Activated CD8-positive, alpha-beta memory T cell treated with anti-CD3 and anti-CD28 coated beads, Interleukin-2, amount 10 ng/mL, durations not matched to agents 7 days and 5 days (primary cell): ENCODE results near the gene TRIM39. TPM values are rescaled to one million over a fixed set of nuclear protein-coding genes. Genes with fewer than 3 reads are reported as not detected.
"Not testable (repeated sequence)": the region's sequence is repeated elsewhere in the genome, so short reads cannot be mapped to it uniquely, and the experiment has no call there.

ENCODE experiments used
- ATAC-seq: fragments of 150-1000 bp; cut with Tn5 transposase; one replicate; pipeline ENCODE4 v1.10.0; 2021; ENCODE audit warnings: moderate library complexity
- CTCF ChIA-PET: fragments of 350-600 bp; sonication (Branson Sonifier 250); formaldehyde crosslinking; loops from one replicate; lab custom pipeline; 2021; ENCODE audit warnings: antibody characterized with exemption; lab: Charles Lee
- DNase-seq: peaks from one replicate; pipeline ENCODE4 v3.0.0-alpha.2; 2020
- H3K27ac Mint-ChIP-seq: one replicate; pipeline ENCODE4 v1.8.0; 2021; ENCODE audit warnings: mild to moderate bottlenecking, mixed read lengths
- H3K27me3 Mint-ChIP-seq: one replicate; pipeline ENCODE4 v1.8.0; 2021; ENCODE audit warnings: mixed read lengths
- H3K36me3 Mint-ChIP-seq: one replicate; pipeline ENCODE4 v1.8.0; 2021; ENCODE audit warnings: mild to moderate bottlenecking, mixed read lengths
- H3K4me1 Mint-ChIP-seq: one replicate; pipeline ENCODE4 v1.8.0; 2021; ENCODE audit warnings: mixed read lengths
- H3K4me3 Mint-ChIP-seq: one replicate; pipeline ENCODE4 v1.8.0; 2021; ENCODE audit warnings: mild to moderate bottlenecking, moderate library complexity, mixed read lengths
- H3K9me3 Mint-ChIP-seq: one replicate; pipeline ENCODE4 v1.8.0; 2022; ENCODE audit warnings: low read depth, mixed read lengths
- total RNA-seq, 2 experiments: library from RNA; stranded (reverse); gene quantifications; one replicate each; pipeline ENCODE4 v1.2.3, GENCODE V29; 2021

Gene TRIM39
- total RNA-seq = 10 to 100 TPM; 13.6 to 16.4 TPM

DNA sequence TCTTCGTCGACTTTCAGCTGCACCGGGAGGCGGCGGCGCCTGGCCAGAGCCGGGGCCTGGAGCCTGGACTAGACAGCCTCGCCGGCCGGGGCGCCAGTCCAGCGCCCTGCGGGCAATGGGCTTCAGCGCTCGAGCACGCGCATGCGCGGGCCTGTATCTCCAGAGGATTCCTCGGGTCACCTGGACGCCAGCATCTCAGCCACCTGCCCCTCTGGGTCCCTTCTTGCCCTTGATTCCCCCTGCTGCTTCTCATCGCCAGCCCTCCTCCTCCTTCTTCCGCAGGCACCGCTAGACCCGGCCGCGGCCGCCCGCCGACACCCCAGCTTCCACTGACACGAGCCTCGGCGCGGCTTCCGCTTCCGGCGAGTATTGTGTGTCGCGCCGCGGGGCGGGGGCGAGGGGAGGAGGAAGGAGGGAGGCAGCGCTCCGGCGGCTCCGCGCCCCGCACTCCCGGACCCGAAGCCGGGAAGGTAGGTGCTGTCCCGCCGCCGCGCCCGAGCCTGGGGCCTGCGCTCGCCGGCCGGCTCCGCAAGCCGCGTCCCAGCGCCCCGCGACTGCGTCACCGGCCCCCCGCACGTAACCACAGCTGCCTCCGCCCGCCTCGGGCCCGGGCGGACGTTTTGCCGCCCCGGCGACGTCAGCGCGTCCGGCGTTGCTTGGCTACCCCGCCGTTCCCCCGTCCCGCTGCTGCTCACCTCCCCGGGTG, at the start of gene TRIM39:
Gene TRIM39 (plus strand): TSS at position 402 of the 706 bp plus-strand sequence. CDS start 2,391 bp downstream, outside the sequence.
- peak; percentile 68 for ATAC-seq
- no peaks in the 10 kb centered on the region for H3K27me3 Mint-ChIP-seq
- H3K27ac Mint-ChIP-seq = peak within 1 kb of the TSS; percentile 96
- peaks cover 25% of the 10 kb centered on the region for H3K36me3 Mint-ChIP-seq
- H3K4me3 Mint-ChIP-seq = peak within 1 kb of the TSS; percentile 97
- CTCF ChIA-PET = interaction anchor here (0.6 to 2.2 kb wide), 9 partner anchors 11 to 673 kb away, joined by 3 to 8 read pairs (median 4); partner anchors contain the start of gene RPP21
- H3K9me3 Mint-ChIP-seq = no peaks in the 10 kb centered on the region
- peaks cover 51% of the 10 kb centered on the region for H3K4me1 Mint-ChIP-seq
- peak; percentile 92 for DNase-seq

DNA sequence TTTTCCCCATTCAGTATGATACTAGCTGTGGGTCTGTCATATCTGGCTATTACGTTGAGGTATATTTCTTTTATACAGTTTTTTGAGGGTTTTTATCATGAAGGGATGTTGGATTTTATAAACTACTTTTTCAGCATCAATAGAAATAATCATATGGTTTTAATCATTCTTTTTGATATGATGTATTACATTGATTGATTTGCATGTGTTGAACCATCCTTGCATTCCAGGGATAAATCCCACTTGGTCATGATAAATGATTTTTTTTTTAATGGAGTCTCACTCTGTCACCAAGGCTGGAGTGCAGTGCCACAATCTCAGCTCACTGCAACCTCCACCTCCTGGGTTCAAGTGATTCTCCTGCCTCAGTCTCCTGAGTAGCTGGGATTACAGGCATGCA, 45.7 kb upstream of the TRIM39 start:
- H3K27ac Mint-ChIP-seq, ATAC-seq, DNase-seq, H3K4me1 Mint-ChIP-seq, H3K4me3 Mint-ChIP-seq, CTCF ChIA-PET: not testable (repeated sequence)
- Mint-ChIP-seq H3K27me3 (peaks cover 18% of the 10 kb centered on the region), H3K9me3 (peaks cover 50% of the 10 kb centered on the region), H3K36me3 (peaks cover 36% of the 10 kb centered on the region)

DNA sequence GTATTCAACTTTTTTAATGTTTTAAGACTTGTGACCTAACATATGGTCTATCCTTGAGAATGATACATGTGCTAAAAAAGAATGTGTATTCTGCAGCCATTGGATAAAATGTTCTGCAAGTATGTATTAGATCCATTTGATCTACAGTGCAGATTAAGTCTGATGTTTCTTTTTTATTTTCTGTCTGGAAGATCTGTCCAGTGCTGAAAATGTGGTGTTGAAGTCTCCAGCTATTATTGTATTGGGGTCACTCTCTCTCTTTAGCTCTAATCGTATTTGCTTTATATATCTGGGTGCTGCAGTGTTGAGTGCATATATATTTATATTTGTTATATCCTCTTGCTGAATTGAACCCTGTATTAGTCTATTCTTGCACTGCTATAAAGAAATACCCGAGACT, 44.2 kb upstream of the TRIM39 start:
- CTCF ChIA-PET = no interaction called here
- Mint-ChIP-seq H3K27ac (no peak overlapping the region), H3K4me3 (no peak overlapping the region), H3K9me3 (peaks cover 55% of the 10 kb centered on the region), H3K36me3 (peaks cover 40% of the 10 kb centered on the region), H3K27me3 (peaks cover 9% of the 10 kb centered on the region), H3K4me1 (no peaks in the 10 kb centered on the region)
- DNase-seq (no peak), ATAC-seq (no peak)

DNA sequence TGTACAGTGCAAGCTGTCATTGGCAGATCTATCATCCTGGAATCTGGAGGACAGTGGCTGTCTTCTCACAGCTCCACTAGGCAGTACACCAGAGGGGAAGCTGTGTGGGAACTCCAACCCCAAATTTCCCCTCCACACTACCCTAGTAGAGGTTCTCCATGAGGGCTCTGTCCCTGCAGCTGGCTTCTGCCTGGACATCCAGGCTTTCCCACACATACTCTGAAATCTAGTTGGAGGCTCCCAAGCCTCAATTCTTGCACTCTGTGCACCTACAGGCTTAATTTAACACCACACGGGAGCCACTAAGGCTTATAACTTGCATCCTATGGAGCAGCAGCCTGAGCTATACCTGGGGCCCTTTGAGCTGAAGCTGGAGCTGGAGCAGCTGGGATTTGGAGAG, 43.0 kb upstream of the TRIM39 start:
- H3K36me3 Mint-ChIP-seq = peaks cover 46% of the 10 kb centered on the region
- no peaks in the 10 kb centered on the region for H3K4me1 Mint-ChIP-seq
- CTCF ChIA-PET = no interaction called here
- ATAC-seq (no peak), DNase-seq (no peak)
- H3K27ac Mint-ChIP-seq = no peak overlapping the region
- H3K27me3 Mint-ChIP-seq = no peaks in the 10 kb centered on the region
- peaks cover 61% of the 10 kb centered on the region for H3K9me3 Mint-ChIP-seq
- H3K4me3 Mint-ChIP-seq = no peak overlapping the region

DNA sequence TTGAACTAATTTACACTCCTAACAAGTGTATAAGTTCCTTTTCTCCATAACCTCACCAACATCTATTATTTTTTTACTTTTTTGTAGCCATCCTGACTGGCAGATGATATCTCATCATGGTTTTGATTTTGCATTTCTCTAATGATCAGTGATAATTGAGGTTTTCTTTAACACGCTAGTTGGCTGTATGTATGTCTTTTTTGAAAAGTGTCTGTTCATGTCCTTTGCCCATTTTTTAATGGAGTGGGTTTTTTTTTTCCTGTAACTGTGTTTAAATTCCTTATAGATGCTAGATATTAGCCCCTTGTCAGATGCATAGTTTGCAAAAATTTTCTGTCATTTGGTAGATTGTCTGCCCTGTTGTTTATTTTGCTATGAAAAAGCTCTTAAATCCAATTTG, 39.6 kb upstream of the TRIM39 start:
- peaks cover 62% of the 10 kb centered on the region for H3K36me3 Mint-ChIP-seq
- H3K4me1 Mint-ChIP-seq = no peaks in the 10 kb centered on the region
- ATAC-seq (no peak), DNase-seq (no peak)
- no peak overlapping the region for H3K27ac Mint-ChIP-seq
- no peak overlapping the region for H3K4me3 Mint-ChIP-seq
- CTCF ChIA-PET = no interaction called here
- peaks cover 51% of the 10 kb centered on the region for H3K9me3 Mint-ChIP-seq
- H3K27me3 Mint-ChIP-seq = no peaks in the 10 kb centered on the region

DNA sequence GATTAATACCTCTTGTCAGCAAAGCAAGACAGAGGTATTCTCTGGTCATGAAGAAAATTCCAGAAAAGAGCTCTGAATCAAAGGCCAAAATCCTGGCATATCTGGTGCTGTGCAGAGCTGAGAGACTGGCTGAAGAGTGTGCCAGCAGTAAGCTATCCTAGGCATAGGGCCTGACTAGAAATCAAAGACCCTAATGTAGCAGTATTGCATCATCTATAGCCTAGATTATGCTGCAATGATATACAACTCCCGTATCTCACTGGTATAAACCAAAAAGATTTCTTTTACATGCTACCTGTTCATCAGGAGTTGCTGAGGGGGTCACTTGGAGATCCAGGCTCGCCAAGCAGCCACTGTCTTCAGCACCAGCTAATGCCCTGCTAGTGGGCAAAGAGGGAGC, 30.9 kb upstream of the TRIM39 start:
- Mint-ChIP-seq H3K4me3 (no peak overlapping the region), H3K36me3 (peaks cover 65% of the 10 kb centered on the region), H3K9me3 (peaks cover 6% of the 10 kb centered on the region), H3K27ac (no peak overlapping the region), H3K4me1 (no peaks in the 10 kb centered on the region), H3K27me3 (no peaks in the 10 kb centered on the region)
- DNase-seq = no peak
- no peak for ATAC-seq
- CTCF ChIA-PET = no interaction called here

DNA sequence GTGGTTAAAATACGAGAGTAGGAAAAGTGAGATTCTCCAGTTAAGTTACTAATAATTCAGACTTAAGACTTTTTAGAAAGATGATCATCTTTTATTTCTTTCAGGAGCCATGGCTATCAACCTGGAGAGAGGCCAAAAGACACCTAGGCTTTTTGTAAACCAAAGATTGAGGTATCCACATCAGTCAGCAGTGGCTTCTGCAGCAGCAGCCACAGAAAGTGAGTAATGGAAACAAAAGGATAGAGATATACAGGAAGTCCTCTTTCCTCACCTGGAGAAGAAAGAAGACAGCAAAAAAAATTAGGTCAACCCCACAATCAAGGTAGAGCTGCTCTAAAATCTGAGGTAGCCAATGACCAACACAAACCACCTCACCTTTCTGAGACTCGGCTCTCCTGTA, 22.7 kb upstream of the TRIM39 start:
- H3K4me1 Mint-ChIP-seq = peaks cover 17% of the 10 kb centered on the region
- H3K4me3 Mint-ChIP-seq = no peak overlapping the region
- CTCF ChIA-PET = no interaction called here
- H3K27me3 Mint-ChIP-seq = no peaks in the 10 kb centered on the region
- H3K36me3 Mint-ChIP-seq = peaks cover 59% of the 10 kb centered on the region
- H3K9me3 Mint-ChIP-seq = peaks cover 11% of the 10 kb centered on the region
- DNase-seq = no peak
- H3K27ac Mint-ChIP-seq = no peak overlapping the region
- no peak for ATAC-seq

DNA sequence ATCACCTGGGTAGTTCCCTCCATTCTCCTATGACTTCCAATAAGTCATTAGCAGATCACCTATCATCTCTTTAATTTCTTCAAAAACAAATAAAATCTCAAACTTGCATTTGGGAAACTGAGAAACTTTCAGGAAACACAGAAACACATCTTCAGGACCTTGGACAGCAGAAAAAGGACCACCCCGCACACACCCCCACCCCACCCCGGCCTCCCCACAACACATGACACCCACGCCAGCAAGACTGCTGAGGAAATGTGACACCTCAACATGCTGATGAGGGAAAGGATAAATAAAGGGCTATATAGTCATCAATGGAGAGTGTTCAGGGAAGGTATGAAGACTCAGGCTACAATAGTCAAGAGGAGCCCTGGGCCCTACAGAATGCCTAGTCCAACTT, 15.6 kb upstream of the TRIM39 start:
- no peak overlapping the region for H3K4me3 Mint-ChIP-seq
- ATAC-seq (no peak), DNase-seq (no peak)
- CTCF ChIA-PET = interaction anchor here (1.3 kb wide), 1 partner anchor 15 kb away, joined by 3 read pairs; no protein-coding TSS in a partner anchor
- peaks cover 2% of the 10 kb centered on the region for H3K4me1 Mint-ChIP-seq
- no peaks in the 10 kb centered on the region for H3K9me3 Mint-ChIP-seq
- H3K36me3 Mint-ChIP-seq = peaks cover 54% of the 10 kb centered on the region
- H3K27ac Mint-ChIP-seq = no peak overlapping the region
- H3K27me3 Mint-ChIP-seq = no peaks in the 10 kb centered on the region

DNA sequence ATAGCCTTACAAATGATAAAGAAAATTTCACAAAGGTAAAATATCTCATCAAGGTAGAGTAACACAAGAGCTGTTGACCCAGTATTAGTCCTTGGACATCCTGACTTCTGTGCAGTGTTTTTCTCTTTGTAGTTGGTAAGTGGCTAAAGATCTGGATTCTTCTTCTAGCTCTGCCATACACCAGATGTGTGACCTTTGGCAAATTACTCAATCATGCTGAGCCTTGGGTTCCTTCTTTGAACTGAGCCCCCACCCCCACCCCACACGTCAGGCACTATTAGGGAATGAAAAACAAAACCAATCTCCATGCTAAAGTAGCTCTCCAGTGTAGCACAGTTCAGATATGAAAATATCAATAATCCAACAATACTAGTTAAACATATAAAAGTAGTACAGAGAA, 15.1 kb upstream of the TRIM39 start:
- CTCF ChIA-PET = no interaction called here
- no peak for ATAC-seq

DNA sequence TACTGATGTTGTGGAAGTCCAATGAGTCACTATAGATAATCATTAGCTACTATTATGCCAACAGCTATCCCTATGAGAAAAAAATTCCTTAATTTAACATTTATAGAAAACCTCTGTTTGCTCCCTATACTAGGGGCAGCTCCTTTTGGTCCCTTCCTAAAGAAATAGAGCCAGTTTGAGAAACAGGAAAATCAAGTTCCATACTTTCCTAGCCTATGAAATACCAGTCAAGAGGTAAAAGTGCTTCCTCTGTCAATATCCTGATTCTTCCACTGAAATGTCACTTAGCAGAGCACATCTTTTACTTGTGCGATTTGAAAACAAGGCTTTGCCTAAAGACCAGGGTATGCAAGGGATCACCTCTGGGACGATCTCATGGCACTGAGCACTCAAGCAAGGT, 14.5 kb upstream of the TRIM39 start:
- peaks cover 56% of the 10 kb centered on the region for H3K36me3 Mint-ChIP-seq
- ATAC-seq = no peak
- H3K4me1 Mint-ChIP-seq = peaks cover 5% of the 10 kb centered on the region

More for the DNA sequence above, 15.1 kb upstream of the TRIM39 start:
- peaks cover 5% of the 10 kb centered on the region for H3K4me1 Mint-ChIP-seq
- H3K4me3 Mint-ChIP-seq = no peak overlapping the region
- no peaks in the 10 kb centered on the region for H3K27me3 Mint-ChIP-seq
- peaks cover 58% of the 10 kb centered on the region for H3K36me3 Mint-ChIP-seq
- H3K27ac Mint-ChIP-seq = no peak overlapping the region
- DNase-seq = no peak
- H3K9me3 Mint-ChIP-seq = no peaks in the 10 kb centered on the region

DNA sequence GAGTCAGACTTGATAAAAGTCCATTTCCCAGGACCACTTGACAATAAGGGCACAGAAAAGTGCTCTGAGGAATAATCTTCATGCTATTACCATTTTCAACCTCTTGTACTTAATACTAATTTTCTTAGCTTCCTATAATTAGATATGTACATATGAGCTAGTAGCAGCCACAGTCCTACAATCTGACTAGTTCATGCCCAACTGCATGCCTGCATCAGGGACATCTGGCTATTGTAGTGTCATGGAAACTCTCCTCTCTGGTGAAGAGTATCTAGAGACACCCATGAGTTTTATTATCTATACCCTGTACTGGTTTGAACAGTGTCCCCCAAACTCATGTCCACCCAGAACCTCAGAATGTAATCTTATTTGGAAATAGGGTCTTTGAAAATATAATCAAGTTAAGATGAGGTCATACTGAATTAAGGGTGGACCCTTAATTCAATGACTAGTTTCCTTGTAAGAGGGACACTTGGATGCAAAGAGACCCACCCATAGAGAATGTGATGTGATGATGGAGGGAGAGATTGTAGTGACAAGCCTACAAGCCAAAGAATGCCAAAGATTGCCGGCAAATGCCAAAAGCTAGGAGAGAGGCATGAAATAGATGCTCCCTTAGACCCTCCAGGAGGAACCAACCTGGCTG, 13.9 kb upstream of the TRIM39 start:
- no peak overlapping the region for H3K4me3 Mint-ChIP-seq
- no peak for ATAC-seq
- H3K27ac Mint-ChIP-seq = no peak overlapping the region
- CTCF ChIA-PET = no interaction called here
- H3K36me3 Mint-ChIP-seq = peaks cover 60% of the 10 kb centered on the region
- H3K4me1 Mint-ChIP-seq = peaks cover 7% of the 10 kb centered on the region
- no peaks in the 10 kb centered on the region for H3K27me3 Mint-ChIP-seq
- no peaks in the 10 kb centered on the region for H3K9me3 Mint-ChIP-seq
- no peak for DNase-seq

More for the DNA sequence above, 14.5 kb upstream of the TRIM39 start:
- no peaks in the 10 kb centered on the region for H3K9me3 Mint-ChIP-seq
- no peak overlapping the region for H3K4me3 Mint-ChIP-seq
- no peak overlapping the region for H3K27ac Mint-ChIP-seq
- H3K27me3 Mint-ChIP-seq = no peaks in the 10 kb centered on the region
- CTCF ChIA-PET = no interaction called here
- DNase-seq = no peak

DNA sequence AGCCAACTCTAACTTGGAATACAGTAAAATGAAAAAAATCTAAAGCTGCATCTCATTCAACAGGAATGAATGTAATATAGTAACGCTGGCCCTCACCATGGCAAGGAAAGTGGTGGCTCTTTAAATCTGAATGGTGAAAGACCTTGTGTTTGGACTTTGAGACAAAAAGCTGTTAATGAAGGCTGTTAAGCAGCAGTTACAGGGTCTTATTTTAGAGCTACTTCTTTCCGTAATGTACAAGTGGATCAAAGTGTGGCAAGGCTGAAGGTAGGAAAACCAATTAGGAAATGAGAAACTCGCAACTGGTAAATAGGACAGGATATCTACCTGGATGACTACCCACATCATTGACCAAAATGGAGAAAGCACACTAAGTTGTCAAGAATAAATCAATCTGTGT, 11.6 kb upstream of the TRIM39 start:
- no peak overlapping the region for H3K4me3 Mint-ChIP-seq
- ATAC-seq (no peak), DNase-seq (no peak)
- CTCF ChIA-PET = interaction anchor here (0.6 to 1.0 kb wide), 2 partner anchors 56 to 214 kb away, joined by 3 read pairs; no protein-coding TSS in a partner anchor
- peaks cover 25% of the 10 kb centered on the region for H3K4me1 Mint-ChIP-seq
- H3K36me3 Mint-ChIP-seq = peaks cover 60% of the 10 kb centered on the region
- H3K27me3 Mint-ChIP-seq = no peaks in the 10 kb centered on the region
- no peak overlapping the region for H3K27ac Mint-ChIP-seq
- H3K9me3 Mint-ChIP-seq = no peaks in the 10 kb centered on the region

DNA sequence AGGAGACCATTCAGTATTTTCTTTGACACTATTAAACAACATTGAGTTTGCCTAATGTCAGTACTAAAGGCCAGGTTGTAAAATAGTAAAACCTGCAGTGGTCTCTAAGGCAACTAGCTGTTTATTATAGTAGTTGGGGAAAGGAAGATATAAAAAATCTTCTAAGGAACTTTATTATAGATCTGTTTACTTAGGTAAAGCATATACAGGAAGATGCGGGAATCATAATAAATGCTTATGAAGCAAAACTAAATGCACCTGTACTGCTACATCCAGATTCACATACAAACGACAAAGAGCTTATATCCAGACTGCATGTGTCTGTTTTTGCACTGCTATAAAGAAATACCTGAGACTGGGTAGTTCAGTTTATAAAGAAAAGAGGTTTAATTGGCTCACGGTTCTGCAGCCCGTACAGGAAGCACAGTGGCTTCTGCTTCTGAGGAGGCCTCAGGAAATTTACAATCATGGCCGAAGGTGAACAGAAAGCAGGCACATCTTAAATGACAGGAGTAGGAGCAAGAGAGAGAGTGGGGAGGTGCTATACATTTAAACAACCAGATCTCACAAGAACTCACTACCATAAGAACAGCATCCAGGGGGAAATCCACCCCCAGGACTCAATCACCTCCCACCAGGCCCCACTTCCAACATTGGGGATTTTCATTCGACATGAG, 8.7 kb upstream of the TRIM39 start:
- H3K27me3 Mint-ChIP-seq = no peaks in the 10 kb centered on the region
- peak overlapping the region; percentile 13 for H3K27ac Mint-ChIP-seq
- peaks cover 45% of the 10 kb centered on the region for H3K4me1 Mint-ChIP-seq
- CTCF ChIA-PET = interaction anchor here (2.1 kb wide), 2 partner anchors 93 to 99 kb away, joined by 6 to 8 read pairs; no protein-coding TSS in a partner anchor
- H3K9me3 Mint-ChIP-seq = no peaks in the 10 kb centered on the region
- DNase-seq (no peak), ATAC-seq (no peak)
- H3K36me3 Mint-ChIP-seq = peaks cover 62% of the 10 kb centered on the region
- H3K4me3 Mint-ChIP-seq = no peak overlapping the region
